Measurements from ENCODE around the gene CD276.
"Not testable (repeated sequence)": the region's sequence is repeated elsewhere in the genome, so short reads cannot be mapped to it uniquely, and the experiment has no call there.

CD276 gene

GRCh38 chr15:73709686-73710085 lies 25.5 kb downstream of the CD276 start:
- no peak for DNase-seq (ENCODE audit: low read depth, low spot score)

DNA sequence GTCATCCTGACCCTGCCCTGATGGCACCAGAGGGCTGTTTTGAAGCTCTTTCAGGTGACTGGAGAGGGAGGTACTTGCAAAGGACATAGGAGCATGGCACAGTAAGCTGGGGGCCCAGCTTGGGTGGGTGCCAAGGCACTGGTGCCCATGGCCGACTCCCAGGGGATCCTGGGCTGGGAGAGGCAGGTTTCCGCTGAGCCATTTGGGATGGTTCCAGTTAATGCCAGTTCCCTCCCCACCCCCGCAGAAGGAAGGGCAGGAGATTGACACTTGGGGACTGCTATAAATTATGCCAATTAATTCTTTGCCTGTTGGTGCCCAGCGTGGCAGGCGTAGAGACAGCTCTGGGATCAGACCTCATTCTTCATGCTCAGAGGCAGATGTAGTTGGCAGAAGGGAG lies 26.1 kb downstream of the CD276 start:
- no peak for DNase-seq (ENCODE audit: low read depth, low spot score)

- no peak for DNase-seq (ENCODE audit: low read depth, low spot score)
These were observed 27.3 kb downstream of the CD276 start for GRCh38 chr15:73711526-73711925.

GRCh38 chr15:73712107-73712506 lies 27.9 kb downstream of the CD276 start:
- no peak for DNase-seq (ENCODE audit: low read depth, low spot score)

DNA sequence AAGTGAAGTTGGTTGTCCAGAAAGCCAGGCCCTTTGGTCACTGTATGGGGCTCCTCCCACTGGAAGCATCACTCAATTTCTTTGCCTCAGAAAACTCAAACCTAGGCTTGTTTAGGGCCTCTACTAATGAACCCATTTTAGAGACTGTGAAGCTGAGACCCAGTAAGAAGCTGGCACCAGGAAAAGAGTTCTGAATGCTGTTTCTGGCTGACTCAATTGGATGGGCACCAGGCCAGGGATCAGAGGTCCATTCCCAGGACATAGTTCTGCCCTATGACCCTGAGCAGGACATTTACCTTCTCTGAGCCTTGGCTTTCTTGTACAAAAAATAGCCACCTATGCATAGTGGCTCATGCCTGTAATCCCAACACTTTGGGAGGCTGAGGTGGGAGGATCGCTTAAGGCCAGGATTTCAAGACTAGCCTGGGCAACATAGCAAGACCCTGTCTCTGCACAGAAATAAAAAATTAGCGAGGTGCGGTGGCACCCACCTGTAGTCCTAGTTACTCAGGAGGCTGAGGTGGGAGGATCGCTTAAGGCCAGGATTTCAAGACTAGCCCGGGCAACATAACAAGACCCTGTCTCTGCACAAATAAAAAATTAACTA lies 30.6 kb downstream of the CD276 start:
- DNase-seq (ENCODE audit: low read depth, low spot score) = no peak

- DNase-seq (ENCODE audit: low read depth, low spot score) = no peak
These were observed 31.2 kb downstream of the CD276 start for GRCh38 chr15:73715417-73715816.

DNA sequence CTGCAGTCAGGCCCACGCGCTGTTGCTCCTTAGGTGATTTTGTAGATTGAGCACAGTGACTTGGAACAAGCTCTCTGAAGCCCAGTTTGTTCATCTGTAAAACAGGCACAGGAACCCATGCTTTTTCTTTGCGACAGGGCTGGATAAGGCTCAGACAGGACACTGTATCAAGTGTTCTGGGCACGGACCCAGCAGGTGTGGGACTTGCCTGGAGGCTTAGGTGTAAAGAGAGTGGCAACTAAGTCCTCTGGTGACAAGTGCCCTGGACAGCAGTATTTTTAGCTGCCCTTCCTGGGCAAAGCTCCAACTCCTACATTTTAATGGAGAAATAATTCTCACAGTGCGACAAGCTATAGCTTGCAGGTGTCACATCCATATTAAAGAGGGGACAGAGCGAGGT lies 32.2 kb downstream of the CD276 start:
- no peak for DNase-seq (ENCODE audit: low read depth, low spot score)

DNA sequence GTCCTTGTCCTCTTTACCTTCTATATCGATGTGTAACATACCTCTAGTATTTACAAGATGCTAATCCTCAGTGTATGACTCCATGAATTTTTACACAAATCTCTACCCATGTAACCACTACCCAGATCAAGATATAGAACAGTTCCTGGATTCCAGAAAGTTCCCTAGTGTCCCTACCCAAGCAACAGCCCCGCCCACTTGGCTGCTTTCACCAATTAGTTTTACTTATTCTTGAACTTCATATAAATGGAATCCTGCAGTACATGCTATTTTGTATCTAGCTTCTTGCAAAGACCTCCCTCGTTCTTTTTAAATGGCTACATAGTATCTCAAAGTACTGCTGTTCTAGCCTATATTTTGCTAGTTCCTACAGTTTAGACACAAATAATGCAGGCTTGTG lies 33.0 kb downstream of the CD276 start:
- no peak for DNase-seq (ENCODE audit: low read depth, low spot score)

- no peak for DNase-seq (ENCODE audit: low read depth, low spot score)
These were observed 33.6 kb downstream of the CD276 start for GRCh38 chr15:73717802-73718201.

- no peak for DNase-seq (ENCODE audit: low read depth, low spot score)
These were observed 34.5 kb downstream of the CD276 start for GRCh38 chr15:73718694-73719093.

GRCh38 chr15:73722425-73722824 lies 38.2 kb downstream of the CD276 start:
- DNase-seq (ENCODE audit: low read depth, low spot score) = no peak

DNA sequence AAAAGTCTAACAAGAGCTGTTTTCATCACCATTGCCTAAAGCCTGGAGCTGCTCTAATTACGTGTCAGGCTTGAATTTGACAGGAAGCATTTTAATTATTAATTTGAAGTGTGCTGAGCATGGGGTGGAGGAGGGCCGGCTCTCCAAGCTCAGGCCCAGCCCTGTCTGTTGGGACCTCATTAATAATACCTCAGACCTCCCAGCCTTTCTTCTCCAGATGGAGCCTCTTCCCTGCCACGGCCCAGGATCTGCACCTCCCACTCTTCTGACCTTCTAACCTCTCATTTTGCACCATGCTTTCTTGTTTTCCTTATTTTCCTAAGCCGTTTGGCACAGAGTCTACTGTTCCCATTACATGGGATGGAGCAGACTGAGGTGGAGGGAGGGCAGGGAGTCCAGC lies 39.0 kb downstream of the CD276 start:
- DNase-seq (ENCODE audit: low read depth, low spot score) = no peak

- no peak for DNase-seq (ENCODE audit: low read depth, low spot score)
These were observed 40.0 kb downstream of the CD276 start for GRCh38 chr15:73724212-73724611.

DNA sequence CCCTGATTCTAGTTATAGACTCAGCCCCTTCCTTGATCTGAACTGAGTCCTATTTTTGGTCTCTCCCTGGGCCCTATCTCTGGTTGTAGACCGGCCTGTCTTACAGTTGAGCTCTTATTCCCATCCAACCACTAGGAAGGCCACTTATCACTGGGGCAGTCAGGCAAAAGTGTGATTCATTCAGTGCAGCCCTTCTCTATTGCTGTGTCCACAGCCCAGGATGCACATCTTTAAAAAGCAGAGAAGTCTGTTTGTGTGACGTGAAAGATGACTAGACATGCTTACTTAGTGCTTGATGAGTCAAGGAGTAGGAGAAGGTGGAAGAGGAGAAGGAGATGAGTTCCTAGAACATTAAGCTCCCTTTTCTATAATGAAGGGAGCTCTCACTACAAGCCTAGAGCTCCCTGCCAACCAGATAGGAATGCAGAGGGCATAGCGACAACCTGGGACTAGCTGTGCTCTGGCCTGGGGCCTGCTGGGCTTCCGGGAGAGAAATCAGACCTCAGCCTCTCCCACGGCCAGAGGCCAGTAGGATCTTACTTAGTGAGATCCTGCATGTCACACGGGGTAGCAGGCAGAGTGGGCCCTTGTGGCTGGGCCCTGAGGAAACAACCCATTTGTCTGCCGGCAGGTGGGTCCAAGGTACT lies 43.3 kb downstream of the CD276 start:
- no peak for DNase-seq (ENCODE audit: low read depth, low spot score)

DNA sequence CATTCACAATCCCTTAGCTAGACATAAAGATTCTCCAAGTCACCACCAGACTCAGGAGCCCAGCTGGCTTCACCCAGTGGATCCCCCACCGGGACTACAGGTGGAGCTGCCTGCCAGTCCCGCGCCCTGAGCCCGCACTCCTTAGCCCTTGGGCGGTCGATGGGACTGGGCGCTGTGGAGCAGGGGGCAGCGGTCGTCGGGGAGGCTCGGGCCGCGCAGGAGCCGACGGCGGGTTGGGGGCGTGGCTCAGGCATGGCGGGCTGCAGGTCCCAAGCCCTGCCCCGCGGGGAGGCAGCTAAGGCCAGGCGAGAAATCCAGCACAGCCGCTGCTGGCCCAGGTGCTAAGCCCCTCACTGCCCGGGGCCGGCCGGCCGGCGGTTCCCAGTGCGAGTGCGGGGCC lies 47.9 kb downstream of the CD276 start:
- DNase-seq (ENCODE audit: low read depth, low spot score) = not testable (repeated sequence)

DNA sequence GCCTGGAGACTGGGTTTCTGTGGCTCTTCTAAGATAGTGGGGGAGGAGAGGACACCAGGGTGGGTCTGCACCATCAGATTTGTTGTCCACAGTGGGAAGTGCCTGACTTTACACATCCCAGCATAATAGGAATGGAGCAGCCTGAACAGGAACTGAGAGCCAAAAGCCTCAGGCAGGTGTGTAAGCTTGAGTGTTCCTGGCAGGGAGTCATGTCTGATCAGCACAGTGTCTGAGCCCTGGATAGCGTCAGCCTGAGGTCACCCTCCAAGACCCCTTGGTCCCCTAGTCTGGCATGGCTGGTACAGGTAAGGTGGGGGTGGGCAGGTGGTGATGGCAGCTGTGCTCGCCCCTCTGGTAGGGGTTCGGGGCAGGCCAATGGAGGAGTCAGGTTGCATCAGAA lies 48.7 kb downstream of the CD276 start:
- no peak for DNase-seq (ENCODE audit: low read depth, low spot score)

GRCh38 chr15:73737535-73737934 lies 53.4 kb downstream of the CD276 start:
- DNase-seq (ENCODE audit: low read depth, low spot score) = no peak

GRCh38 chr15:73740152-73741048 lies 56.2 kb downstream of the CD276 start:
- DNase-seq (ENCODE audit: low read depth, low spot score) = no peak

GRCh38 chr15:73741321-73741836 lies 57.2 kb downstream of the CD276 start:
- DNase-seq (ENCODE audit: low read depth, low spot score) = no peak

GRCh38 chr15:73744293-73744692 lies 60.1 kb downstream of the CD276 start:
- DNase-seq (ENCODE audit: low read depth, low spot score) = no peak

GRCh38 chr15:73745073-73745472 lies 60.9 kb downstream of the CD276 start:
- DNase-seq (ENCODE audit: low read depth, low spot score) = no peak

GRCh38 chr15:73746261-73746660 lies 62.1 kb downstream of the CD276 start:
- DNase-seq (ENCODE audit: low read depth, low spot score) = no peak

- DNase-seq (ENCODE audit: low read depth, low spot score) = no peak
These were observed 62.7 kb downstream of the CD276 start for GRCh38 chr15:73746883-73747282.
